CD4-positive, alpha-beta T cell (primary cell): ENCODE data around the gene SLC44A1. TPM values are rescaled to one million over a fixed set of nuclear protein-coding genes. Genes with fewer than 3 reads are reported as not detected.

Experiments used
- ATAC-seq: fragments of 200-7000 bp; cut with Tn5 transposase; one replicate; pipeline ENCODE4 v1.10.0; 2022; ENCODE audit warnings: mild to moderate bottlenecking; ENCODE audit not compliant: poor library complexity
- CTCF ChIA-PET: fragments of 350-600 bp; sonication (Branson Sonifier 250); formaldehyde crosslinking; loops from one replicate; lab custom pipeline; 2021; ENCODE audit warnings: antibody characterized with exemption, inconsistent platforms; lab: Charles Lee
- POLR2A ChIA-PET: fragments of 350-600 bp; sonication (Branson Sonifier 250); formaldehyde crosslinking; loops from one replicate; lab custom pipeline; 2021; ENCODE audit warnings: antibody characterized with exemption, inconsistent platforms; lab: Charles Lee
- DNase-seq, 14 experiments: peaks; one replicate each; pipeline ENCODE4 v3.0.0-alpha.2; 2013 to 2020; ENCODE audit warnings: mixed read lengths in 2 of 14
- H3K27ac ChIP-seq, 2 donors: one replicate each; pipeline versions ENCODE4 v1.5.1 to v1.7.0; 2013; ENCODE audit warnings: low read length in 2 of 2, low read depth in 1 of 2, mild to moderate bottlenecking in 1 of 2
- H3K27me3 ChIP-seq, 2 experiments: 1 replicate in 1 of 2; 2 replicates in 1 of 2; pipeline versions ENCODE4 v1.6.1 to v1.7.0; 2013; ENCODE audit warnings: low read length in 2 of 2, control low read depth in 1 of 2, mild to moderate bottlenecking in 1 of 2, moderate library complexity in 1 of 2; ENCODE audit not compliant: insufficient read depth in 2 of 2, control insufficient read depth in 1 of 2
- H3K36me3 ChIP-seq: one replicate; pipeline ENCODE4 v1.6.1; 2013; ENCODE audit warnings: low read length, control low read depth; ENCODE audit not compliant: insufficient read depth
- H3K4me1 ChIP-seq: one replicate; pipeline ENCODE4 v1.6.1; 2013; ENCODE audit warnings: low read length, control low read depth; ENCODE audit not compliant: insufficient read depth
- H3K4me3 ChIP-seq: one replicate; pipeline ENCODE4 v1.5.1; 2013; ENCODE audit warnings: mild to moderate bottlenecking, low read length, moderate library complexity
- H3K9me3 ChIP-seq, 2 experiments: 1 replicate in 1 of 2; 2 replicates in 1 of 2; pipeline versions ENCODE4 v1.6.1 to v1.7.0; 2013; ENCODE audit warnings: low read length in 2 of 2, mild to moderate bottlenecking in 2 of 2, control low read depth in 1 of 2, moderate library complexity in 1 of 2; ENCODE audit not compliant: control insufficient read depth in 1 of 2, insufficient read depth in 1 of 2
- H3K27ac Mint-ChIP-seq: one replicate; pipeline ENCODE4 v1.8.0; 2020; ENCODE audit warnings: mixed read lengths
- H3K27me3 Mint-ChIP-seq: one replicate; pipeline ENCODE4 v1.8.0; 2021; ENCODE audit warnings: mixed read lengths
- H3K36me3 Mint-ChIP-seq: one replicate; pipeline ENCODE4 v1.8.0; 2021; ENCODE audit warnings: low read depth, mixed read lengths
- H3K4me1 Mint-ChIP-seq: one replicate; pipeline ENCODE4 v1.8.0; 2021; ENCODE audit warnings: low read depth, mixed read lengths
- H3K4me3 Mint-ChIP-seq: one replicate; pipeline ENCODE4 v1.8.0; 2020; ENCODE audit warnings: mild to moderate bottlenecking, mixed read lengths
- H3K9me3 Mint-ChIP-seq: one replicate; pipeline ENCODE4 v1.8.0; 2020; ENCODE audit warnings: mixed read lengths
- intact Hi-C, 2 experiments: fragments of 100-400 bp; cut with DNase I in 1 of 2; cut with micrococcal nuclease in 1 of 2; formaldehyde crosslinking; loops; one replicate each; pipeline versions ENCODE4 v1.15.1 to v1.9.0; 2023 to 2025; cut with DNase I, micrococcal nuclease
- total RNA-seq, 174 experiments: library from RNA in 2 of 174; stranded (reverse) in 2 of 174; gene quantifications; one replicate each; pipeline ENCODE4 v1.2.3 and lab custom pipeline; 2021 to 2026
- TF ChIP-seq, protein P1 (sequence below): fragments of 200-600 bp; IDR thresholded peaks from one replicate; pipeline ENCODE4 v1.8.0; 2022; ENCODE audit warnings: antibody characterized with exemption, mild to moderate bottlenecking

Gene SLC44A1
- total RNA-seq, 2 experiments from 2014 or later, result 5.1 to 5.9 TPM

DNA sequence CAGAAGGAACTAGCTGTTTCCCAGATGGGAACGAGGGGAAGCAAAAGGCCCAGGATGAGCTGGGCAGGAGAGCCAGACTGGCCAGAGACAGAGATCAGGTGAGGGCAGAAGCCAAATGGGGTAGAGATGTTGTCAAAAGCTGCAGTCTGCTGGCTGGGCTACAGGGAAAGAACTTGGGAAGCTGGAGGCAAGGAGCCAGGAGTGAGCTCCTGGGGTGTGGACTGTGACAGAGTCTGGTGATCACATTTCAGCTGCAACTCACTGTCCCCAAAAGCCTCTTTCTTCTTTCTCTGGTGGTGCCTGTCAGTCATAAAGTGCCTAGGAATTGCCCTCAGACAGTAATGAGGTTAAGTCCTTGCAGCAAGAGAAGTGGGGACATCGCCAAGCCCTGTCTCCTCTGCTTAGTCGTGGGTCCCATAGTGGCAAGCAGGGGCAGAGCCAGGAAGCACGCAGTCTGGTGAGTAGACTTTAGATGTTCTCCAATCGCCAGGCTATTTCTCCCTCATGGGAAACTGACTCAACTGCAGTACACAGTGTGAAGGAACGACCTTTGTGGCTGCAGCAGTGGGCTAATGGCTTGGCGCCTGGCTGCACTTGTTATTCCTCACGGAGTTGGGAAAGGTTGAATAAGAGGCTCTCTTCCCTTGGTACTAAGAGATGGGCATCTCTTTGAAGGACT lies 200.9 kb downstream of the SLC44A1 start:
- CTCF ChIA-PET, result no interaction called here
- POLR2A ChIA-PET, result interaction anchor here (0.7 kb wide), 1 partner anchor 33 kb away, joined by 3 read pairs; no protein-coding TSS in a partner anchor
- TF ChIP-seq, protein P1, sequence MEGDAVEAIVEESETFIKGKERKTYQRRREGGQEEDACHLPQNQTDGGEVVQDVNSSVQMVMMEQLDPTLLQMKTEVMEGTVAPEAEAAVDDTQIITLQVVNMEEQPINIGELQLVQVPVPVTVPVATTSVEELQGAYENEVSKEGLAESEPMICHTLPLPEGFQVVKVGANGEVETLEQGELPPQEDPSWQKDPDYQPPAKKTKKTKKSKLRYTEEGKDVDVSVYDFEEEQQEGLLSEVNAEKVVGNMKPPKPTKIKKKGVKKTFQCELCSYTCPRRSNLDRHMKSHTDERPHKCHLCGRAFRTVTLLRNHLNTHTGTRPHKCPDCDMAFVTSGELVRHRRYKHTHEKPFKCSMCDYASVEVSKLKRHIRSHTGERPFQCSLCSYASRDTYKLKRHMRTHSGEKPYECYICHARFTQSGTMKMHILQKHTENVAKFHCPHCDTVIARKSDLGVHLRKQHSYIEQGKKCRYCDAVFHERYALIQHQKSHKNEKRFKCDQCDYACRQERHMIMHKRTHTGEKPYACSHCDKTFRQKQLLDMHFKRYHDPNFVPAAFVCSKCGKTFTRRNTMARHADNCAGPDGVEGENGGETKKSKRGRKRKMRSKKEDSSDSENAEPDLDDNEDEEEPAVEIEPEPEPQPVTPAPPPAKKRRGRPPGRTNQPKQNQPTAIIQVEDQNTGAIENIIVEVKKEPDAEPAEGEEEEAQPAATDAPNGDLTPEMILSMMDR, result no peak
- ATAC-seq, result no peak
- Histone ChIP-seq H3K36me3 (no peaks in the 10 kb centered on the region), H3K4me1 (peaks cover 11% of the 10 kb centered on the region), H3K9me3 (no peaks in the 10 kb centered on the region), H3K4me3 (no peak overlapping the region), H3K27ac (no peak overlapping the region), H3K27me3 (no peaks in the 10 kb centered on the region)
- Mint-ChIP-seq H3K27me3 (no peaks in the 10 kb centered on the region), H3K4me3 (peak overlapping the region; percentile 26), H3K4me1 (peaks cover 6% of the 10 kb centered on the region), H3K36me3 (no peaks in the 10 kb centered on the region), H3K27ac (no peak overlapping the region), H3K9me3 (no peaks in the 10 kb centered on the region)
- intact Hi-C loops, result loop anchor here in 1 of 2 experiments (5.0 kb wide), 2 partner anchors 112 to 247 kb away; partner anchors contain the start of genes FKTN and TMEM38B
- DNase-seq, result no peak

DNA sequence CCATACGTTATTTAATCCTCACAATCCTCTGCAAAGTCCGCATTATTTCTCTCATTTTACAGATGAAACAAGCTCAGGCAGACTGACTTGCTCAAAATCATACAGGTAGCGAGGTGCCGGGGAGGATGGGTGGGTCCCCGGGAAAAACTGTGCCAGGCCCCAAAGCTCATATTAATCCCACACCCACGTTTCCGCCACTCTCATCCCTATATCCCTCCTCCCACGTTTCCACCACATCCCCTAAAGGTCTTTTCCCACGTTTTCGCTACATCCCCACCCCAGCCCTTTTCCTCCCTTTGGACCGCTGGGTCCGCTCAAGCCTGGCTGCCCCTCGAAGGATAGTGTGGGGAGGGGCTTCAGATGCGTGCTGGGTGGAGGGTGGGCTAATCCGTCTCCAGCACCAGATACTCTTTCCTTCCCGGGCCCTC lies 202.9 kb downstream of the SLC44A1 start:
- no peaks in the 10 kb centered on the region for H3K27me3 Mint-ChIP-seq
- Histone ChIP-seq H3K4me3 (peak overlapping the region; percentile 66), H3K9me3 (no peaks in the 10 kb centered on the region), H3K27ac (no peak overlapping the region), H3K27me3 (no peaks in the 10 kb centered on the region), H3K4me1 (peaks cover 11% of the 10 kb centered on the region), H3K36me3 (no peaks in the 10 kb centered on the region)
- ChIA-PET CTCF (interaction anchor here (0.7 kb wide), 1 partner anchor 56 kb away, joined by 3 read pairs; no protein-coding TSS in a partner anchor), POLR2A (no interaction called here)
- H3K36me3 Mint-ChIP-seq, result no peaks in the 10 kb centered on the region
- peak overlapping the region; percentile 28 for H3K27ac Mint-ChIP-seq
- peak overlapping the region; percentile 89 for H3K4me3 Mint-ChIP-seq
- no peak for ATAC-seq
- peaks cover 6% of the 10 kb centered on the region for H3K4me1 Mint-ChIP-seq
- TF ChIP-seq, protein P1, result no peak
- DNase-seq, result no peak
- no peaks in the 10 kb centered on the region for H3K9me3 Mint-ChIP-seq
- intact Hi-C loops, result loop anchor here in 1 of 2 experiments (5.0 kb wide), 2 partner anchors 110 to 245 kb away; partner anchors contain the start of genes FKTN and TMEM38B

DNA sequence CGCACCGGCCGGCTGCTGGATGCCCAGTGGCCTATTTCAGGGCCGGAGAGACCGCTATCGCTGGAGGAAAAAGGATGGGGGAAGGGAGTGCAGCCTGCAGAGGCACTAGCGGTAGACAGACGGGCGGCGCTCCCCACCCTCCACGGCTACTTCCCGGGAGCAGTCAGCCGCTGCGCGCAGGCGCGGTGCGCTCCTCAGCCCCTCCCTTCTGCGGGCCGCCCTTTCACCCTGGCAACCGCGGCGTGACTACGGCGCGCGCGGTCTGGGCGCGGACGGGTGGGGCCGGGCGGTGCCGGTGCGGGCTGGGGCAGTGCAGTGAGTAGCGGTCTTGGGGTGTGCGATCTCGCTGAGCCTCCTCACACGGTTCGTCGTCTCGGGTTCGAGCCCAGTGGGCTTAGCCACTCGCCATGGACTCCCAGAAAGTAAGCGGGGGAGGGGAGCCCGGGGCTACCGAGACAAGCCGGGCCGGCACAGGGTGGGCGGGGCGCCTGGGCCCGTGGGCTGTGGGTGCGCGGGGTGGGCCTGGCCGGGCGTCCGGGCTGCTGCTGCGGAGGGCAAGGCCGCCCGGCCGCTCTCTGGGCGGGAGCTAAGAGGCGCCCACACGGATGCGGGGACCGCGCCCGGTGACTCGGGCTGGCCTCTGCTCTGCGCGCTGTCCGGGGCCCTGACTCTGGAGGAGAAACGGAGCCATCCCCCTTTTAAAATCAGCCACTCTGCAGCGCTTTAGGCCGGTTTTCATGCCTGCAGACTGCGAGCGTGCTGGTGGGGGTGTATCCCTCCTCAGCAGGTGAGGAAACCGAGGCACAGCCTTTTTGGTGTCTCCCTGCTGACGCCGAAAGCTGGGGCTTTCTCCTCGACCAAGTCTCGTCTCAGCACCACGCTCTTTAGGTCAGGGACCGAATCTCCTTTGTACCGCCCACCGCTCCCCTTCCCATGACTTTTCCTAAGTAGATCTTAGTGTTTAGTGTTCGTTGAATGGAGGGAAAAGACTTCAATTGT lies 203.7 kb downstream of the SLC44A1 start, which contains the start of gene FSD1L:
Gene FSD1L, plus strand, starts transcription at position 221 of the 999 bp plus-strand sequence. Its CDS starts 187 bp downstream, at position 408.
- no peaks in the 10 kb centered on the region for H3K9me3 ChIP-seq
- H3K27me3 Mint-ChIP-seq, result no peaks in the 10 kb centered on the region
- H3K36me3 ChIP-seq, result no peaks in the 10 kb centered on the region
- intact Hi-C loops, result loop anchor here in 1 of 2 experiments (5.0 kb wide), 2 partner anchors 109 to 244 kb away; partner anchors contain the start of genes FKTN and TMEM38B
- ATAC-seq (peak; percentile 92), DNase-seq (peak; percentile 51 to 90 (median 72))
- H3K4me3 ChIP-seq, result peak within 1 kb of the TSS; percentile 66
- H3K4me1 ChIP-seq, result peaks cover 11% of the 10 kb centered on the region
- H3K27me3 ChIP-seq, result no peaks in the 10 kb centered on the region
- POLR2A ChIA-PET, result no interaction called here
- CTCF ChIA-PET, result interaction anchor here (0.7 kb wide), 1 partner anchor 55 kb away, joined by 3 read pairs; no protein-coding TSS in a partner anchor
- H3K9me3 Mint-ChIP-seq, result no peaks in the 10 kb centered on the region
- TF ChIP-seq, protein P1, result no peak
- peak within 1 kb of the TSS; percentile 28 for H3K27ac Mint-ChIP-seq
- peak within 1 kb of the TSS; percentile 89 for H3K4me3 Mint-ChIP-seq
- no peak within 1 kb of the TSS for H3K27ac ChIP-seq
- H3K4me1 Mint-ChIP-seq, result peaks cover 6% of the 10 kb centered on the region
- no peaks in the 10 kb centered on the region for H3K36me3 Mint-ChIP-seq
